Measurements from ENCODE around the gene TMEM63A. TPM values are rescaled to one million over a fixed set of nuclear protein-coding genes. Genes with fewer than 3 reads are reported as not detected.

TMEM63A gene
- total and polyA plus RNA-seq, 10 of the 15 experiments (the other 5 are each of a cell fraction or from before 2014, with no cell fraction given), result 1.3 to 33.5 (median 15.2) TPM

DNA sequence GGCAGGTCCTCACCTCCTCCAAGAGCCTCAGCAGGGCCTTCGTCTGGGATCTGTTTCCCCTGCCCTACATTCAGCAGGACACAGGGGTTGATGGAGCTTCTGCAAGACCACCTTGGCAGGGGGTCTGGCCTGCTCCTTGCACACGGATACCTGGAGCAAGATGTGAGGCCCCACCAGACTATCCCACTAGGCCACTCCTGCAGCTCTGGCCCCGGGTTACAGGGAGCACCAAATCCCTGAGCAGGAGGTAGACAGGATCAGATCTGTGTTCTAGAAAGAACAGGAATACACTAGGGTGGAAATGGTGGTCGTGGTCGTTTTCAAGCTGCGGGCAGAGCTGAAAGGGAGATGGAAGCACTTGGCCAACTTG lies 38.8 kb downstream of the TMEM63A start:
- Histone ChIP-seq H3K79me2 (ENCODE audit: control insufficient read depth, insufficient read depth, low read length) (no peaks in the 10 kb centered on the region), H3K4me2 (ENCODE audit: control insufficient read depth, insufficient read depth) (no peak overlapping the region), H3K4me3 (no peak overlapping the region), H3K36me3 (ENCODE audit: control insufficient read depth in 2 of 2, insufficient read depth in 2 of 2, low read length in 1 of 2) (peaks cover 0 to 2% of the 10 kb centered on the region in 2 experiments; a peak in 2 of 4 replicates), H4K20me1 (ENCODE audit: control insufficient read depth, insufficient read depth) (no peaks in the 10 kb centered on the region), H2AFZ (ENCODE audit: control insufficient read depth, low read depth, low read length) (no peak overlapping the region), H3K4me1 (ENCODE audit: control insufficient read depth, insufficient read depth, low read length) (peaks cover 12% of the 10 kb centered on the region), H3K27me3 (replicated peaks in 1 of 2; ENCODE audit: control insufficient read depth in 2 of 2, insufficient read depth in 2 of 2, low read length in 1 of 2) (no peaks in the 10 kb centered on the region), H3K9me3 (replicated peaks; ENCODE audit: control insufficient read depth, insufficient read depth, low read length) (no peaks in the 10 kb centered on the region), H3K27ac (ENCODE audit: control insufficient read depth, insufficient read depth) (no peak overlapping the region), H3K9ac (ENCODE audit: control insufficient read depth, insufficient read depth, low read length) (no peak overlapping the region)
- ATAC-seq (no peak), FAIRE-seq (no peak), DNase-seq (ENCODE audit: low read depth, low spot score) (no peak)
- ChIA-PET CTCF (no interaction called here), RAD21 (ENCODE audit: unreplicated experiment) (no interaction called here), SMC1A (ENCODE audit: uncharacterized antibody, unreplicated experiment) (no interaction called here), POLR2A (interaction anchor here (0.5 kb wide), 1 partner anchor 257 kb away, joined by 4 read pairs; no protein-coding TSS in a partner anchor)
- WGBS (ENCODE audit: insufficient coverage, insufficient replicate concordance, low lambda C conversion rate, missing lambda C conversion rate), result 65% methylated on average over 6 of the region's 6 CpGs
- intact Hi-C loops (cut with micrococcal nuclease; ENCODE audit: unreplicated experiment), result loop anchor here (10.0 kb wide), 2 partner anchors 289 to 369 kb away; no protein-coding TSS in a partner anchor
- no peak for TF ChIP-seq MEF2A (IDR thresholded peaks at IDR 0.05; ENCODE audit: insufficient read depth, low read depth, low read length)
- no peak for TF ChIP-seq WRNIP1 (IDR thresholded peaks at IDR 0.05; ENCODE audit: borderline replicate concordance, low read depth, low read length)
- TF ChIP-seq, protein P1, sequence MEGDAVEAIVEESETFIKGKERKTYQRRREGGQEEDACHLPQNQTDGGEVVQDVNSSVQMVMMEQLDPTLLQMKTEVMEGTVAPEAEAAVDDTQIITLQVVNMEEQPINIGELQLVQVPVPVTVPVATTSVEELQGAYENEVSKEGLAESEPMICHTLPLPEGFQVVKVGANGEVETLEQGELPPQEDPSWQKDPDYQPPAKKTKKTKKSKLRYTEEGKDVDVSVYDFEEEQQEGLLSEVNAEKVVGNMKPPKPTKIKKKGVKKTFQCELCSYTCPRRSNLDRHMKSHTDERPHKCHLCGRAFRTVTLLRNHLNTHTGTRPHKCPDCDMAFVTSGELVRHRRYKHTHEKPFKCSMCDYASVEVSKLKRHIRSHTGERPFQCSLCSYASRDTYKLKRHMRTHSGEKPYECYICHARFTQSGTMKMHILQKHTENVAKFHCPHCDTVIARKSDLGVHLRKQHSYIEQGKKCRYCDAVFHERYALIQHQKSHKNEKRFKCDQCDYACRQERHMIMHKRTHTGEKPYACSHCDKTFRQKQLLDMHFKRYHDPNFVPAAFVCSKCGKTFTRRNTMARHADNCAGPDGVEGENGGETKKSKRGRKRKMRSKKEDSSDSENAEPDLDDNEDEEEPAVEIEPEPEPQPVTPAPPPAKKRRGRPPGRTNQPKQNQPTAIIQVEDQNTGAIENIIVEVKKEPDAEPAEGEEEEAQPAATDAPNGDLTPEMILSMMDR (IDR thresholded peaks at IDR 0.05 in 2 of 3, conservative IDR thresholded peaks at IDR 0.05 in 1 of 3; ENCODE audit: control insufficient read depth in 2 of 3, extremely low read depth in 1 of 3, insufficient read depth in 1 of 3, low read depth in 3 of 3, low read length in 3 of 3), result no peak
- TF ChIP-seq YY1 (IDR thresholded peaks at IDR 0.05; ENCODE audit: low read depth, low read length), result no peak
- no peak for TF ChIP-seq ZSCAN29 (IDR thresholded peaks at IDR 0.05)
- TF ChIP-seq EGR1 (IDR thresholded peaks at IDR 0.05; ENCODE audit: borderline replicate concordance in 1 of 2, low read depth in 2 of 2, low read length in 2 of 2), result no peak
- TF ChIP-seq, protein P2, sequence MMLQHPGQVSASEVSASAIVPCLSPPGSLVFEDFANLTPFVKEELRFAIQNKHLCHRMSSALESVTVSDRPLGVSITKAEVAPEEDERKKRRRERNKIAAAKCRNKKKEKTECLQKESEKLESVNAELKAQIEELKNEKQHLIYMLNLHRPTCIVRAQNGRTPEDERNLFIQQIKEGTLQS (IDR thresholded peaks at IDR 0.05; ENCODE audit: borderline replicate concordance, extremely low read depth, low read depth, low read length), result no peak
- TF ChIP-seq SRF (IDR thresholded peaks at IDR 0.05; ENCODE audit: low read depth in 2 of 2, low read length in 2 of 2), result no peak
- no peak for TF ChIP-seq MYC (IDR thresholded peaks at IDR 0.05; ENCODE audit: insufficient read depth, insufficient read length, insufficient replicate concordance, low read length, severe bottlenecking)
- TF ChIP-seq, protein P3, sequence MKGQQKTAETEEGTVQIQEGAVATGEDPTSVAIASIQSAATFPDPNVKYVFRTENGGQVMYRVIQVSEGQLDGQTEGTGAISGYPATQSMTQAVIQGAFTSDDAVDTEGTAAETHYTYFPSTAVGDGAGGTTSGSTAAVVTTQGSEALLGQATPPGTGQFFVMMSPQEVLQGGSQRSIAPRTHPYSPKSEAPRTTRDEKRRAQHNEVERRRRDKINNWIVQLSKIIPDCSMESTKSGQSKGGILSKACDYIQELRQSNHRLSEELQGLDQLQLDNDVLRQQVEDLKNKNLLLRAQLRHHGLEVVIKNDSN (IDR thresholded peaks at IDR 0.05; ENCODE audit: borderline replicate concordance, extremely low read length, insufficient read depth, low read depth, low read length), result no peak
- TF ChIP-seq, protein P4, sequence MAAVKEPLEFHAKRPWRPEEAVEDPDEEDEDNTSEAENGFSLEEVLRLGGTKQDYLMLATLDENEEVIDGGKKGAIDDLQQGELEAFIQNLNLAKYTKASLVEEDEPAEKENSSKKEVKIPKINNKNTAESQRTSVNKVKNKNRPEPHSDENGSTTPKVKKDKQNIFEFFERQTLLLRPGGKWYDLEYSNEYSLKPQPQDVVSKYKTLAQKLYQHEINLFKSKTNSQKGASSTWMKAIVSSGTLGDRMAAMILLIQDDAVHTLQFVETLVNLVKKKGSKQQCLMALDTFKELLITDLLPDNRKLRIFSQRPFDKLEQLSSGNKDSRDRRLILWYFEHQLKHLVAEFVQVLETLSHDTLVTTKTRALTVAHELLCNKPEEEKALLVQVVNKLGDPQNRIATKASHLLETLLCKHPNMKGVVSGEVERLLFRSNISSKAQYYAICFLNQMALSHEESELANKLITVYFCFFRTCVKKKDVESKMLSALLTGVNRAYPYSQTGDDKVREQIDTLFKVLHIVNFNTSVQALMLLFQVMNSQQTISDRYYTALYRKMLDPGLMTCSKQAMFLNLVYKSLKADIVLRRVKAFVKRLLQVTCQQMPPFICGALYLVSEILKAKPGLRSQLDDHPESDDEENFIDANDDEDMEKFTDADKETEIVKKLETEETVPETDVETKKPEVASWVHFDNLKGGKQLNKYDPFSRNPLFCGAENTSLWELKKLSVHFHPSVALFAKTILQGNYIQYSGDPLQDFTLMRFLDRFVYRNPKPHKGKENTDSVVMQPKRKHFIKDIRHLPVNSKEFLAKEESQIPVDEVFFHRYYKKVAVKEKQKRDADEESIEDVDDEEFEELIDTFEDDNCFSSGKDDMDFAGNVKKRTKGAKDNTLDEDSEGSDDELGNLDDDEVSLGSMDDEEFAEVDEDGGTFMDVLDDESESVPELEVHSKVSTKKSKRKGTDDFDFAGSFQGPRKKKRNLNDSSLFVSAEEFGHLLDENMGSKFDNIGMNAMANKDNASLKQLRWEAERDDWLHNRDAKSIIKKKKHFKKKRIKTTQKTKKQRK (IDR thresholded peaks at IDR 0.05; ENCODE audit: low read depth, low read length), result no peak
- no peak for TF ChIP-seq JUND (IDR thresholded peaks at IDR 0.05; ENCODE audit: low read depth, low read length)
- TF ChIP-seq NBN (IDR thresholded peaks at IDR 0.05), result no peak
- no TSS peak for BruUV-seq (replicated peaks)
- in situ Hi-C loops (cut with MboI), result no loop called here
